B cell (primary cell): ENCODE measurements around the gene WDR62. TPM values are rescaled to one million over a fixed set of nuclear protein-coding genes. Genes with fewer than 3 reads are reported as not detected.

Source experiments
- ATAC-seq: fragments of 200-7000 bp; cut with Tn5 transposase; one replicate; pipeline ENCODE4 v1.10.0; 2021; ENCODE audit warnings: low read depth, mild to moderate bottlenecking, moderate number of reproducible peaks, moderate library complexity
- CTCF ChIA-PET: fragments of 350-600 bp; sonication (Branson Sonifier 250); formaldehyde crosslinking; loops from one replicate; lab custom pipeline; 2021; ENCODE audit warnings: antibody characterized with exemption, inconsistent platforms; lab: Charles Lee
- POLR2A ChIA-PET: fragments of 350-600 bp; sonication (Branson Sonifier 250); formaldehyde crosslinking; loops from one replicate; lab custom pipeline; 2021; ENCODE audit warnings: antibody characterized with exemption; lab: Charles Lee
- DNase-seq: peaks from one replicate; pipeline ENCODE4 v3.0.0; 2013
- H2AFZ ChIP-seq: 2 replicates; pipeline ENCODE4 v1.6.1; 2012; ENCODE audit warnings: mild to moderate bottlenecking, low read depth, low read length; ENCODE audit not compliant: insufficient read depth, poor library complexity, severe bottlenecking
- H3K27ac ChIP-seq, 2 donors: 1 replicate in 1 of 2; 2 replicates in 1 of 2; pipeline ENCODE4 v1.5.1; 2012 to 2013; ENCODE audit warnings: low read length in 2 of 2, mild to moderate bottlenecking in 2 of 2, moderate library complexity in 1 of 2
- H3K27me3 ChIP-seq, 4 experiments: fragments of 200-600 bp in 1 of 4; sonication (generic) in 1 of 4; replicated peaks in 1 of 4; 1 replicate in 2 of 4; 2 replicates in 2 of 4; pipeline versions ENCODE4 v1.6.1 to v1.7.0; 2013 to 2016; ENCODE audit warnings: low read length in 3 of 4, mild to moderate bottlenecking in 2 of 4, mixed read lengths in 1 of 4, moderate library complexity in 1 of 4; ENCODE audit not compliant: insufficient read depth in 4 of 4, control insufficient read depth in 3 of 4; ENCODE audit errors: control extremely low read depth in 1 of 4
- H3K36me3 ChIP-seq, 2 experiments: replicated peaks in 1 of 2; 1 replicate in 1 of 2; 2 replicates in 1 of 2; pipeline versions ENCODE4 v1.6.1 to v1.7.1; 2013; ENCODE audit warnings: low read length in 1 of 2; ENCODE audit not compliant: insufficient read depth in 2 of 2, control insufficient read depth in 1 of 2; ENCODE audit errors: control extremely low read depth in 1 of 2, extremely low read depth in 1 of 2
- H3K4me1 ChIP-seq, 2 donors: fragments of 200-600 bp in 1 of 2; sonication (generic) in 1 of 2; 1 replicate in 1 of 2; 2 replicates in 1 of 2; pipeline versions ENCODE4 v1.5.1 to v1.6.1; 2013 to 2017; ENCODE audit warnings: low read length in 2 of 2; ENCODE audit not compliant: control insufficient read depth in 2 of 2, insufficient read depth in 2 of 2
- H3K4me2 ChIP-seq: replicated peaks from 2 replicates; pipeline ENCODE3; 2012; ENCODE audit warnings: mild to moderate bottlenecking, low read depth, low read length; ENCODE audit not compliant: poor library complexity, severe bottlenecking
- H3K4me3 ChIP-seq, 5 experiments: fragments of 200-600 bp in 1 of 5; sonication (generic) in 1 of 5; 1 replicate in 3 of 5; 2 replicates in 2 of 5; pipeline versions ENCODE4 v1.5.1 to v1.7.0; 2011 to 2016; ENCODE audit warnings: low read length in 4 of 5, mild to moderate bottlenecking in 4 of 5, low read depth in 2 of 5, control low read depth in 1 of 5, moderate library complexity in 1 of 5; ENCODE audit not compliant: insufficient read depth in 1 of 5; ENCODE audit errors: control extremely low read depth in 1 of 5, extremely low read depth in 1 of 5
- H3K79me2 ChIP-seq: fragments of 200-600 bp; sonication (generic); one replicate; pipeline ENCODE4 v1.6.0; 2016; ENCODE audit warnings: low read length; ENCODE audit not compliant: control insufficient read depth, insufficient read depth
- H3K9ac ChIP-seq: fragments of 200-600 bp; sonication (generic); 2 replicates; pipeline ENCODE4 v1.6.1; 2017; ENCODE audit warnings: mild to moderate bottlenecking, low read length, moderate library complexity
- H3K9me3 ChIP-seq, 3 donors: one replicate each; pipeline versions ENCODE4 v1.6.1 to v1.7.1; 2013; ENCODE audit warnings: low read length in 2 of 3; ENCODE audit not compliant: control insufficient read depth in 2 of 3, insufficient read depth in 1 of 3; ENCODE audit errors: control extremely low read depth in 1 of 3
- H4K20me1 ChIP-seq: 2 replicates; pipeline ENCODE4 v1.6.0; 2012; ENCODE audit warnings: mild to moderate bottlenecking, low read length; ENCODE audit not compliant: insufficient read depth, control insufficient read depth, poor library complexity, severe bottlenecking
- H3K27ac Mint-ChIP-seq: one replicate; pipeline ENCODE4 v1.8.0; 2021; ENCODE audit warnings: mixed read lengths
- H3K27me3 Mint-ChIP-seq: one replicate; pipeline ENCODE4 v1.8.0; 2021; ENCODE audit warnings: mixed read lengths
- H3K4me1 Mint-ChIP-seq: one replicate; pipeline ENCODE4 v1.8.0; 2021; ENCODE audit warnings: mixed read lengths
- H3K4me3 Mint-ChIP-seq: one replicate; pipeline ENCODE4 v1.8.0; 2021; ENCODE audit warnings: mixed read lengths
- H3K9me3 Mint-ChIP-seq: one replicate; pipeline ENCODE4 v1.8.0; 2022; ENCODE audit warnings: mixed read lengths; ENCODE audit not compliant: insufficient read depth
- CTCF ChIP-seq: fragments of 200-600 bp; IDR thresholded peaks from one replicate; pipeline ENCODE4 v1.8.0; 2022; ENCODE audit warnings: antibody characterized with exemption, mild to moderate bottlenecking
- EZH2 ChIP-seq: IDR thresholded peaks from 2 replicates; pipeline ENCODE4 v1.6.1; 2012; ENCODE audit warnings: borderline replicate concordance, low read depth, mild to moderate bottlenecking, moderate library complexity, low read length; ENCODE audit not compliant: insufficient read depth, poor library complexity, severe bottlenecking
- WGBS: methylation state at CpG from one replicate; pipeline ENCODE4 v1.1.5; 2013; ENCODE audit warnings: missing lambda C conversion rate; ENCODE audit not compliant: insufficient coverage; 5-methylcytosine and 5-hydroxymethylcytosine counted together
- intact Hi-C: fragments of 100-400 bp; cut with micrococcal nuclease; formaldehyde crosslinking; loops from one replicate; pipeline ENCODE4 v1.10.0; 2022
- polyA plus RNA-seq: library from polyadenylated mRNA; depleted of rRNA; stranded (reverse); fragments of >200 nt; gene quantifications from 2 replicates; pipeline ENCODE4 v1.2.3, GENCODE V29; 2012
- total RNA-seq, 2 donors: library from RNA; stranded (reverse); fragments of 120-200 nt in 1 of 2; gene quantifications; 1 replicate in 1 of 2; 2 replicates in 1 of 2; pipeline versions ENCODE4 v1.2.3 to v1.2.4, GENCODE V29; 2013 to 2022

WDR62 gene
- total and polyA plus RNA-seq, 2 donors (not counting 1 experiment from before 2014, with no cell fraction given): 1.8 to 1.9 TPM

- ChIA-PET CTCF (no interaction called here), POLR2A (no interaction called here)
- Histone ChIP-seq H3K9ac (no peak overlapping the region), H2AFZ (no peak overlapping the region), H3K4me2 (no peak overlapping the region), H3K36me3 (no peaks in the 10 kb centered on the region), H3K4me1 (no peaks in the 10 kb centered on the region), H3K79me2 (no peaks in the 10 kb centered on the region), H3K27ac (no peak overlapping the region), H4K20me1 (no peaks in the 10 kb centered on the region), H3K4me3 (no peak overlapping the region), H3K9me3 (no peaks in the 10 kb centered on the region), H3K27me3 (no peaks in the 10 kb centered on the region)
- WGBS: 99% methylated on average over 16 of the region's 19 CpGs
- Mint-ChIP-seq H3K27ac (no peak overlapping the region), H3K4me1 (no peaks in the 10 kb centered on the region), H3K9me3 (no peaks in the 10 kb centered on the region), H3K27me3 (no peaks in the 10 kb centered on the region), H3K4me3 (no peak overlapping the region)
- ATAC-seq: no peak
- intact Hi-C loops: no loop called here
- DNase-seq: no peak
- TF ChIP-seq EZH2 (no peak), CTCF (no peak)
Measured at GRCh38 chr19:36099166-36099785, 44.6 kb downstream of the WDR62 start.

- Histone ChIP-seq H3K9me3 (no peaks in the 10 kb centered on the region), H3K27ac (no peak overlapping the region), H3K36me3 (no peaks in the 10 kb centered on the region), H2AFZ (no peak overlapping the region), H4K20me1 (no peaks in the 10 kb centered on the region), H3K4me3 (no peak overlapping the region), H3K79me2 (no peaks in the 10 kb centered on the region), H3K27me3 (no peaks in the 10 kb centered on the region), H3K4me1 (no peaks in the 10 kb centered on the region), H3K4me2 (no peak overlapping the region), H3K9ac (no peak overlapping the region)
- Mint-ChIP-seq H3K9me3 (no peaks in the 10 kb centered on the region), H3K27ac (no peak overlapping the region), H3K4me3 (no peak overlapping the region), H3K27me3 (no peaks in the 10 kb centered on the region), H3K4me1 (no peaks in the 10 kb centered on the region)
- intact Hi-C loops: no loop called here
- ChIA-PET POLR2A (no interaction called here), CTCF (no interaction called here)
- DNase-seq (no peak), ATAC-seq (no peak)
- no peak for TF ChIP-seq EZH2
- TF ChIP-seq CTCF: no peak
- 96% methylated on average over 4 of the region's 5 CpGs for WGBS
Measured at GRCh38 chr19:36100476-36100875, 45.8 kb downstream of the WDR62 start.
